Measurements from ENCODE around the gene STX16. TPM values are rescaled to one million over a fixed set of nuclear protein-coding genes. Genes with fewer than 3 reads are reported as not detected.

STX16 gene, protein sequence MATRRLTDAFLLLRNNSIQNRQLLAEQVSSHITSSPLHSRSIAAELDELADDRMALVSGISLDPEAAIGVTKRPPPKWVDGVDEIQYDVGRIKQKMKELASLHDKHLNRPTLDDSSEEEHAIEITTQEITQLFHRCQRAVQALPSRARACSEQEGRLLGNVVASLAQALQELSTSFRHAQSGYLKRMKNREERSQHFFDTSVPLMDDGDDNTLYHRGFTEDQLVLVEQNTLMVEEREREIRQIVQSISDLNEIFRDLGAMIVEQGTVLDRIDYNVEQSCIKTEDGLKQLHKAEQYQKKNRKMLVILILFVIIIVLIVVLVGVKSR
- total RNA-seq = 90.3 TPM

DNA sequence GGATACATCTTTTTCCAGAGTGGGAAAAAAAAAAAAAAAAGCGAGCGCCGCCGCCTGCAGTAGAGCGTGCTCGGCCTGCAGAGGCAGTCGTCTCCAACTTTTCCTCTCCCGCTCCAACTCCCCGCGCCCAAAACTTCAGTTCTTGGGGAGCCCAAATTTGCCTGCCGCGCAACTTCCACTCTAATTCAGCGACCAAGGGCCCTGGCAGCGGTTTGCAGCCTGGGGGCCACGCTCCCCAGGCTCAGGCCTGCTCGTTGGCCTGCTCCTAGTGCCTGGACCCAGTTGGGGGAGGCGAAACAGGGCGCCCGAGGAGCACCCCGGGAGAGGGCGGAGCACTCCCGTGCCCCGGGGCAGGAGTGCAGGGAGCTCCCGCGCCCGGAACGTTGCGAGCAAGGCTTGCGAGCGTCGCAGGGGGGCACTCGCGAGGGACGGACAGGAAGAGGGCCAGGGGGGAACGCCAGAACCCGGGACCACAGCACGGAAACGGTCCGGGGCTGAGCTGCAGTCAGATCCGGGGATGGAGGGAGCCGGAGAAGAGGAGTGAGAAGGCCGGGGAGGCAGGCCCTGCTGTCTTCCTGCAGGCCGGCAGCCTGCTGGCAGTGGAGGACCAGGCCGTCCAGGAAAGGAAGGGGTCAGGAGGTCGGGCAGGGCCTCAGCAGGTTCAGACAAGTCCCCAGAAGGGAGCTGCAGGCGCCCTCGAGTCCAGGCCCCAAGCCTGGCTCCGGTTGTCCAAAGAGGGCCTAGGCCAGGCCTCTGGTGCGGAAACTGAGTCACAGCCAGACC is at the start of gene STX16:
Gene STX16 (plus strand): TSS at position 508 of the 783 bp plus-strand sequence. CDS start 724 bp downstream, outside the sequence.
- peak within 1 kb of the TSS; percentile 62 for H3K4me3 ChIP-seq (ENCODE audit: low read length)

DNA sequence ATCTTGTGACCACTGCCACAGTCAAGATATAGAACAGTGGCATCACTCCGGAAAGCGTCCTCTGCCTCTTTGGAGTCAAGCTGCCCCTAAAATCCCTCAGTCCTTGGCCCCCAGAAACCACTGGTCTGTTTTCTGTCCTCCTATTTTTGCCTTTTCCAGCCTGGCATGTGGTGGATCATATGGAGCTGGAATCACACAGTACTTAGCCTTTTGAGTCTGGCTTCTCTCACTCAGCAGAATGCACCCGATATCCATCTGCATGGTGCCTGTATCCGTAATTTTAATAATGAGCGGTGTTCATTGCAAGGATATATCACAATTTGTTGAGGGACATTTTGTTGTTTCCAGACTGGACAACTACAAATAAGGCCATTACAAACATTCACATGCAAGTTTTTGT is 49.0 kb upstream of the STX16 start:
- Histone ChIP-seq H3K4me3 (ENCODE audit: low read length) (no peak overlapping the region), H3K4me1 (ENCODE audit: insufficient read depth, low read length) (no peaks in the 10 kb centered on the region), H3K27me3 (ENCODE audit: insufficient read depth, low read length) (no peaks in the 10 kb centered on the region), H3K9me3 (ENCODE audit: low read depth, low read length) (no peaks in the 10 kb centered on the region)

More for the DNA sequence above, at the start of gene STX16:
- no peaks in the 10 kb centered on the region for H3K27me3 ChIP-seq (ENCODE audit: insufficient read depth, low read length)
- no peaks in the 10 kb centered on the region for H3K9me3 ChIP-seq (ENCODE audit: low read depth, low read length)
- H3K4me1 ChIP-seq (ENCODE audit: insufficient read depth, low read length) = peaks cover 27% of the 10 kb centered on the region

DNA sequence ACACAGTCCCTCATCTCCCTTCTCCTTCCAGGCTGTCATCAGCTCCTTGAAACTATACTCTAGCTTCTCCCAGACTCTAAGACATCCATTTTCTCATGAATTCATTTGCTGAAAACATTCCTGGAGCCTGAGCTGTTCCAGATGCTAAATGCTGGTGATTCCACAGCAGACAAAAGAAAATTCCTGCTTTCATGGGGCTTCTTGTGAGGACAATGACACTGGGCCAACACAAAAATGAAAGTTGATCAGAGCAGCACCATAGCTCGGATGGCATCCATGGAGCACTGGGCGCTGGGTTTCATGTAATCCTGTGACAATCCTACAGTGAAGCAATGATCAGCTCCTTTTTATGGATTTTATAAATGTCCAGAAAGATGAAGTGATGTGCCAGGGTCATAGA is 47.4 kb upstream of the STX16 start:
- H3K27me3 ChIP-seq (ENCODE audit: insufficient read depth, low read length) = no peaks in the 10 kb centered on the region
- H3K4me3 ChIP-seq (ENCODE audit: low read length) = no peak overlapping the region
- no peaks in the 10 kb centered on the region for H3K4me1 ChIP-seq (ENCODE audit: insufficient read depth, low read length)
- no peaks in the 10 kb centered on the region for H3K9me3 ChIP-seq (ENCODE audit: low read depth, low read length)

DNA sequence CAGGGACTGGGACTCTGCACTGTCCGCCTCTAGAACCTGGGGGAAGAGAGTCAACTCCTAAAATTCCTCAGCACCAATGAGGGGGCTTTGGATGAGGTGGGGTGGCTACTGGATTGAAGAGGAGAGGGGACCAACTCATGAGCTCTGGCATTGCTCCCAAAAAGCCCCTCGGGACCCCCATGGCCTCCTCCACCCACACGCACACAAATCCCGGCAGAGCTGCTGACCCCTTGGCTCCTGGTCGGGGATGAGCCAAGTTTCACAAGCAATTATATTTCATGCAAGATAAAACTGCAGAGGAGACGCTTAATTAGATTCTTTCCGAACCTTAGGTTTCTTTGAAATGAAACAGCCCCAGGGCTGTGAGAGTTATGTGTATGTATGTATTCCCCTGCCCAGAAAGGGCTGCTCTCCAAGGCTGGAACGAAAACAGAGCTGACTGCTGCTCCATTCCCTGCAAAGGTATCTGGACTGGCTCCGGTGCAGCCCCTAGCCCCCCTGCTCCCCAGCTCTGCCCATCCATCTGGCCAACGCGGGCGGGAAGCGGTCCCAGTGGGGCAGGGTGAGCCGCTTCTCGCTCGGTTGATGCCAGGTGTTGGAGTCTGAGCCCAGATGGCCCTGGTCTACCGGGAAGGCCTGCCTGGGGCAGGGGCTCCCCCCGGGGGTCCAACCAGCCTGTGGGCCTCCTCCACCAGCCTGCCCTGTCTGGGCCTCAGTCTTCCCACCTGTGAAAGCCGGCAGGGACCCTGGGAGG is 46.8 kb upstream of the STX16 start:
- Histone ChIP-seq H3K4me1 (ENCODE audit: insufficient read depth, low read length) (no peaks in the 10 kb centered on the region), H3K27me3 (ENCODE audit: insufficient read depth, low read length) (no peaks in the 10 kb centered on the region), H3K4me3 (ENCODE audit: low read length) (no peak overlapping the region), H3K9me3 (ENCODE audit: low read depth, low read length) (no peaks in the 10 kb centered on the region)

DNA sequence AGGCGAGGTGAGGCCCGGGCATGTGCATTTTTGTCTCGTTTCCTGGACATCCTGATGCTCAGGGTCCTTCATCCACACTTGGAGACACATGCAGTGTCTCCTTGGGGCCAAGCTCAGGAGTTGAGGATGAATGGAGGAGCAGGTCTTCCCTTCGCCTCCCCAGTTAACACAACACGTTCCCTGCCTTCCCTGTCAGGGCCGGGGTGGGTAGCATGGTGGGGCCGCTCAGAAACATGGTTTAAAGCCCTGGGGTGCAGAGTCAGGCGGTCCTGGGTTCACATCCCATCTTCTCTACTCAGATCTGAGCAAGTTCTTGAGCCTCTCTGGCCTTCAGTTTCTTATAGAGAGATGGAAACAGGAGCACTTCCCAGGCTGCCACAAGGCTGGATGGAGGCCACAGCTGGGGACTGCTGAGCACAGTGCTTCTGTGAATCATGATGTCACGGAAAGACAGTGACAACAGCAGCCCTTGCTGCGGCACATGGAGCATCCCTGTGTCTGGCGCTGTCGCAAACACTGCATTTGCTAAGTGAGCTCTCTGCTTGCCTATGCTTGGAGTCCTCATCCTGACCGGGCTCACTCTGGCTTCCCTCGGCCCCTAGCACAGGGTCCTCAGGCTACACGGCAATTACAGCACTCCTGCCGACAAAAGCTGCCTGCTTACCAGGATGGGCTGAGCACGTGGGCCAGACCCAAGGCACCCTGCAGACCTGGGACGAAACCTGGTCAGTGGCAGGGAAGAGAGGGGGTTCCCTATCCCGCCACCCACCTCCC is 45.6 kb upstream of the STX16 start:
- no peaks in the 10 kb centered on the region for H3K4me1 ChIP-seq (ENCODE audit: insufficient read depth, low read length)
- H3K27me3 ChIP-seq (ENCODE audit: insufficient read depth, low read length) = no peaks in the 10 kb centered on the region
- H3K9me3 ChIP-seq (ENCODE audit: low read depth, low read length) = no peaks in the 10 kb centered on the region
- H3K4me3 ChIP-seq (ENCODE audit: low read length) = no peak overlapping the region

DNA sequence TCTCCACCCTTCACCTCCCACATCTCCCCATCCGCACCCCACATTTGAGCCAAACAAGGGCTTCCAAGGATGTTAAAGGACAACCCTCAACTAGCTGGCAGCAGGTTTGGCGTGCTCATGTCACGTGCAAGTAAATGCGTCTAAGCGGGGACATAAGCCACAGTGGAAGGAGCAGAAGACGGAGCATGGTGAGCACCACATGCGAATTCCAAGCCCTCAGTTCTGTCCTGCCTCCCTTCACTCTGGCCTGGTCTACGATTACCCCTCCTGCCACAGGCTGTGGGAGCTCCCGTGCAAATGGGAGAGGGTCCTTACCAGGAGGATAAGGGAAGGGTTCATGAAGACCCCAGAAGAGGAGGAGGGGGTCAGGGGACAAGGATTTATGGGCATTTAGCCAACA is 44.9 kb upstream of the STX16 start:
- Histone ChIP-seq H3K9me3 (ENCODE audit: low read depth, low read length) (no peaks in the 10 kb centered on the region), H3K4me3 (ENCODE audit: low read length) (no peak overlapping the region), H3K27me3 (ENCODE audit: insufficient read depth, low read length) (no peaks in the 10 kb centered on the region), H3K4me1 (ENCODE audit: insufficient read depth, low read length) (no peaks in the 10 kb centered on the region)

DNA sequence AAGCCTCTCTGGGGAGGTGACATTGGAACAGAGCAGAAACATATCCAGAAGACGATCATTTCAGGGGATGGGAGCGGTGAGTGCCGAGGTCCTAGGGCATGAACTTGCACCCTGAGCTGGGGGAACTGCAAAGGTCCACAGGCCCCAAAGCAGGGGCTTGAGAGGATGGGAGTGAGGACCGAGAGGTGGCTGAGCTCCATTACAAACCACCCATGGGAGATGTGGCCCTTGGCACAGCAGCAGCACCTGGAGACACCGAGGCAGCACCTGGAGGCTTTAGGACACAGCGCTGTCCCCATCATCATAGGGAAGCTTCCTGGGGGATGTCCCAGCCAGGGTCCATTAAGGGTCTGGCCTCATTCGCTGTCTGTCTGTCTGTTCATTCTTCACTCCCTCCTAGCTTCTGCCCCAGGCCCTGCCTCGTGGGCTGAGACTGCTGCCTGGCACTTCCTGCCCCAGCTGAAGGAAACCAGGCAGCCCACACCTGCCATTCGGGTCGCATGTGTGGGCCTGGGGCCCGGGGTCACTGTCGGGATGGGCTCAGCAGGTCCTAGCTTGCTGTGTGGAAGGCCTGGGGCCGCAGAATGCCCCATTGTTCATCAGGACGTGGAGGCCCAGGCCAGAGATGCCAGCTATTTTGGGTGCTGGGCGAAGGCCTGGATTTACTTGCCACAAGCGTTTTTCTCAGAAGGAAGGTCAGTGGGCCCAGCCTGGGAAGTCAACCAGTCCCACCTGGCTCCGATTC is 42.8 kb upstream of the STX16 start:
- Histone ChIP-seq H3K9me3 (ENCODE audit: low read depth, low read length) (no peaks in the 10 kb centered on the region), H3K4me3 (ENCODE audit: low read length) (no peak overlapping the region), H3K4me1 (ENCODE audit: insufficient read depth, low read length) (no peaks in the 10 kb centered on the region), H3K27me3 (ENCODE audit: insufficient read depth, low read length) (no peaks in the 10 kb centered on the region)

DNA sequence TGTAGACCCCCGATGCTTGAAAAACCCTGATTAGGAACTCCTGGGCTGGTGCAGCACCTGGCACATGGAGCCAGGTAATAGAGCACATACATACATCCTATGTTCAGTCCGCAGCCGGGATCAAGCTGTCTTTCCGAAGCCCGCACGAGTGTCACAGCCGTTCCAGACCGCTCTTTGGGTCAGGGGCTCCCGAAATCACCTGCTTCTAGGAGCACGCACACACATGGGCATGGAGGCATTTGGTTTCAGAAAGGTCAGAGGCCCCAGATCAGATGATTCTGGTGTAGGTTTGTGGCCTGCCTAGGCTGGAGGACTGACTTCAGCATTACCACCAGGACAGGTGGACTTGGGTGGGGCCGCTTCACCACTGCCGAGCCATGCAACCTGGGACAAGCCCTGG is 42.1 kb upstream of the STX16 start:
- H3K27me3 ChIP-seq (ENCODE audit: insufficient read depth, low read length) = no peaks in the 10 kb centered on the region
- H3K4me3 ChIP-seq (ENCODE audit: low read length) = no peak overlapping the region
- H3K4me1 ChIP-seq (ENCODE audit: insufficient read depth, low read length) = no peaks in the 10 kb centered on the region

DNA sequence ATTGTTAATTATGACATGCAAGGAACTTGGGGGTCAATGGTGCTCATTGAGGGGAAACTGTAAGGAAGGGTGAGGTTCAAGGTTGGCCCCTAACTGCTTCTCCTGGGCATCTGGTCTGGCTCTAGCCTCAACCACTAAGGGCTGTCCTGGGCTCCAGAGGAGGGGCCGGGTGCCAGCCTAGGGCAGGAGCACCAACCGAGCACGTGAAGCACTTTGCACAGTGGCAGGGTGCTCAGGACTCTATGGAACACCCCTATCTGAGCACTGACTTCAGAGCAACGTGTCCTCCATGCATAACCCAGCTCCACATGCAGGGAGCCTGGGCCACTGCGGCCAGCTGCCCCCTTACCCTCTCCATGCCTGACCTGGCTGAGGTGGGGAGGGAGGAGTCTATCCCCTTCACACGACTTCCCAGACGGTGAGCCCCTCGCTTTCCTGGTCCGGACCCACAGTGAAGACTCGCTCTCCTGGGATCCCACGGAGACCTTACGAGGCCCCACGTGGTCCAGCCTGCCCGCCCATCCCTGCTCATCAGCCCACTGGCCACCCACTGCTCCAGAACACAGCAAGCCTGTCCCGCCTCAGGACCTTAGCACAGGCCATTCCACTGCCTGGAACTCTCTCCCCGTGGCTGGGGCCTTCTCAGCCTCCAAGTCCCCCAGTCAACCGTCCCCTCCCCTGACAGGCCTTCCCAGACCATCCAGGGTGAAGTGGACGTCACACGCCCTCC is 40.8 kb upstream of the STX16 start:
- Histone ChIP-seq H3K4me1 (ENCODE audit: insufficient read depth, low read length) (no peaks in the 10 kb centered on the region), H3K4me3 (ENCODE audit: low read length) (no peak overlapping the region), H3K9me3 (ENCODE audit: low read depth, low read length) (no peaks in the 10 kb centered on the region), H3K27me3 (ENCODE audit: insufficient read depth, low read length) (no peaks in the 10 kb centered on the region)

More for the DNA sequence above, 42.1 kb upstream of the STX16 start:
- H3K9me3 ChIP-seq (ENCODE audit: low read depth, low read length) = no peaks in the 10 kb centered on the region

DNA sequence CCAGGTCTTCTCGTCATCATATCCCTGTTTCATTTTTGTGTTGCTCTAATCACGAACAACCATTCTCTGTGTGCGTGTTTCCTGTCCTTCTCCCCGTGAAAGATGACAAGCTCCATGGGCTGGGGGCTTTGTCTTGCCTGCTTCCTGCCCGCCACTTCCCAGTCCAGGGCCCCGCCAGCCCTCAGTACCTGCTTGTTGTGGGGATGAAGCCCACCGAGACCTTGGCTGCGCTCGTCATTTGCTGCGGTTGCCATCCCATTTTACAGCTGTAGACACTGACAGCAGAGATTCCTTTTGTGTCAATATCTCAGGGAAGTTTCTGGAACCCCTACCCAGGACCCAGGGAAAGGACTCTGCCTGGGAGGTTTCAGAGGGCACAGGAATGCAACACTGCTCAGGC is 40.3 kb upstream of the STX16 start:
- H3K4me3 ChIP-seq (ENCODE audit: low read length) = no peak overlapping the region
- no peaks in the 10 kb centered on the region for H3K9me3 ChIP-seq (ENCODE audit: low read depth, low read length)
- H3K27me3 ChIP-seq (ENCODE audit: insufficient read depth, low read length) = no peaks in the 10 kb centered on the region
- H3K4me1 ChIP-seq (ENCODE audit: insufficient read depth, low read length) = no peaks in the 10 kb centered on the region

DNA sequence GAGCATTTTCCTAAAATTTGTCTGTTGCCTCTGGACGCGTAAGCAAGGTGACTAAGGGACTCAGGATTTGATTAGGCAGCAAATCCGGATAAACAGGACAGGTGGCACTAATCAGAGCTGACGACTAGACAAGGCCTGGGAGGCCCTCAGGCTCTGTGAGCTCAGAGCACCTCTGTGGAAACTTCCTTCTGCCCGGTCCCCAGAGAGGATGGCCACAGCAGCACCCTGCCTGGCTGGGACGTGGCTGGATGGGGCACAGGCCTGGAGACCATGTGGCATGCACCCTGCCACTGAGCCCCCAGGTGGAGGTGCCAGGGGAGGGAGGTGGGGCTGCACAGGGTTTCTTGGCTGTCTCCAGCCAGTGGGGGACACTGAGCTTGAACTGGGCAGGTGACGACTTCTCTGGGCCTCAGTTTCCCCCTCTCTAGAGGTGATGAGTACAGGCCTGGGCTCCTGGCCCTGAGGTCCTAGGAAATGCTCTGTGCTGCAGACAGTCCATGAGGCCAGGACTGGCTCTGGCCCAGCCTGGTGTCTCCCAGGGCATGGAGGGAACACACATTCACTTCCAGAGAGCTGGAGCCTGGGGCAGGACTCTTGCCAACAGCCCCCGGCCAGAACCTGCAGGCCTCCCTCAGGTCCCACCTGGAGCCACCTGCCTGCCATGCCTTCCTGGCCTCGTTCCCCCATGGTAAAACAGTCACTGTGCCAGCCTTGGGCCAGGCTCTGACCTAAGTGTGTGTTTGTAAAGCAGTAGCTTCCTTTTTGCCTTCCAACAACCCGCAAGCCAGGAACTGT is 39.6 kb upstream of the STX16 start:
- no peaks in the 10 kb centered on the region for H3K9me3 ChIP-seq (ENCODE audit: low read depth, low read length)
- H3K4me1 ChIP-seq (ENCODE audit: insufficient read depth, low read length) = no peaks in the 10 kb centered on the region
- no peak overlapping the region for H3K4me3 ChIP-seq (ENCODE audit: low read length)
- no peaks in the 10 kb centered on the region for H3K27me3 ChIP-seq (ENCODE audit: insufficient read depth, low read length)

DNA sequence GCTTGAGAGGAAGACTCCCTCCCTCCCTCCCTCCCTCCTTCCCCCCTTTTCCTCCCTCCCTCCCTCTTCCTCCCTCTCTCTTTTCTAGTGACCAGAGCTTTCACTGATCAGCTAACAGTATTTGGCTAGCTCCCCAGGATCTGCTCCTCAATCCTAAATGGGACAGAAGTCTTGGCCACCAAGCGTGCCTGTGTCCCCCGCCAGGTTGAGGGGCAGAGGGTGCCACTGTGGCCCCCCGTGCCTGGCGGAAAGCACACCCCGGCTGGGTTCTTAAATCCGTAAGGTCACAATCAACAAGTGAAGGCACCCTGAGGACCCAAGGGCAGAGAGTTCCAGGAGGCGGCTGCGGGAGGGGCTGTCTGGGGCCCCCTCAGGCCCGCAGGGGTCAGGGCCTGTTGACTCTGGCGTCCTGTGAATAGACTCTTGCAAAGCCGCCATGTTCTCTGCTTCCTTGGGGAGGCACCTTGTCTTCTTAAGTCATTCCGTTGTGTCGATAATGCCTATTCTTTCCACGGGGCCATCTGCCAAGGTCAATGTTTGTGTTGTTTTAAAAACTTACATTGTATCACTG is 38.9 kb upstream of the STX16 start:
- H3K4me1 ChIP-seq (ENCODE audit: insufficient read depth, low read length) = no peaks in the 10 kb centered on the region
- no peak overlapping the region for H3K4me3 ChIP-seq (ENCODE audit: low read length)
- no peaks in the 10 kb centered on the region for H3K27me3 ChIP-seq (ENCODE audit: insufficient read depth, low read length)
- H3K9me3 ChIP-seq (ENCODE audit: low read depth, low read length) = no peaks in the 10 kb centered on the region

Measured in mononuclear cell (primary cell).